Measurements from ENCODE around the gene PER2.

DNA sequence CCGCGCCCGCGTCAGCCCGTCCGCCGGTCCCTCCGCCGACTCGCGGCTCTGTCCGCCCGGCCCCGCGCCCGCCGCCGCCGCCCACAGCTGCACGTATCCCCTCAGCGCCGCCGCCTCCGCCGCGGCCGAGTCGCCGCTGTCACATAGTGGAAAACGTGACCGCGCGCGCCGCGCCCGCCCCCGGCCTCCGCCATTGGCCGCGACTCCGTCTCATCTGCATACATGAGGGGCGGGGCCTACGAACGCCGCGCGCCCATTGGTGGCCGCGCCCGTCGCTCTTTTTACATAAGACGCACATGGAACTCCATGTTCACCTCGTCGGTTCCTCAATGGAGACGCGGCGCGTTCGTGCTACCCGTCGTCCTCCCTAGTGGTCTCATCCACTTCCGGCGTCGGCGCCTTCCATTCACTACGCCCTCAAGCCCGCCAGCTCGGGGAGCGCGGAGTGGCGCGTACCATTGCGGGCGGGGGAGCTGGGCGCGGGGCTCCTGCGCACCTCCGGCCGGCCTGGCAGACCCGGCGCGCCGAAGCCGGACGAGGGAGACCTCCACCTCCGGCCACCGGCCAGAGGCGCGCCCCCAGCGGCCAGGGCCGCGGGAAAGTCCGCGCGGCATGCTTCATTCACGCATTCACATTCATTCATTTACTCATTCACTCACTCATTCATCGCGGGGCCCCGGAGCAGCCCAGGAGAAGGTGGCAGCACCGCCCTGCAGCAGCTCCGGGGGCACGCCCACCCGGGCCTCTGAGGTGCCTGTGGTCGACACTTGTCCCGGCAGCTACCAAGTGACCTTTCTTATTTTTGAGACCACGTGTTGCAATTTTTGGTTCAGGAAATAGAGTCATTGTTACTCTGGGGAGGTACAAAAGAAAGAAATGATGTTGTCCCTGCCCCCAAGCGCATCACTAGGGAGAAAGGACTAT is 502 bp upstream of the PER2 start:
- TF ChIP-seq POLR2AphosphoS5 (IDR thresholded peaks at IDR 0.05; ENCODE audit: low read length) = peak; percentile 74
- TF ChIP-seq ZNF384 (IDR thresholded peaks at IDR 0.05; ENCODE audit: borderline replicate concordance, low read depth, low read length) = no peak
- no peak for TF ChIP-seq ZZZ3 (IDR thresholded peaks at IDR 0.05; ENCODE audit: control insufficient read depth, insufficient read length, low read depth)
- TF ChIP-seq CEBPZ (IDR thresholded peaks at IDR 0.05; ENCODE audit: low read depth, low read length) = no peak

All from GM12878 (cell line).